ENCODE results near the gene TAF11L3.
"Not testable (repeated sequence)": the region's sequence is repeated elsewhere in the genome, so short reads cannot be mapped to it uniquely, and the experiment has no call there.

GRCh38 chr5:17517526-17517925, 641 bp upstream of the TAF11L3 start:
- TF ChIP-seq CTCF (IDR thresholded peaks at IDR 0.05; ENCODE audit: low read depth, low read length); POLR2A (IDR thresholded peaks at IDR 0.05; ENCODE audit: extremely low read depth, insufficient read length): not testable (repeated sequence)
